Measurements from ENCODE around the gene CELF4.

Gene CELF4

DNA sequence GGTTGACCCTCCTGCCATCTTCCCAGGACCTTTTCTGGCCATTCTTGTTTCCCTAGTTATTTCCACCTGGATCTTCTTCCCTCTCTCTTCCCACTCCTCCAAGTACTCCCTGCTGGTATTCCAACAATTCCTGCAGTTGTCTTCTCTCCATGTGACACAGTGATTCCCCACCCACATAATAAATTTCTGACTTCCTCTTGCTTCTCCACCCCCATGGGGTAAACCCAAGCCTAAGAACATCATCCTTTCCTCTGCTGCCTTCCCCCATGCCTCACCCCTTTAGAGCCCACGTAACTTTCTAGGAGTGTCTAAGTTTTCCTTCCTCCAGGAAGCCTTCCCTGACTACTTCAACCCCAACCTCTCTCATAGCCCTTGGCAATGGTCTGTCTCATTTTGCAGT, 72.6 kb downstream of the CELF4 start:
- no peak for DNase-seq
- no peak for ATAC-seq

DNA sequence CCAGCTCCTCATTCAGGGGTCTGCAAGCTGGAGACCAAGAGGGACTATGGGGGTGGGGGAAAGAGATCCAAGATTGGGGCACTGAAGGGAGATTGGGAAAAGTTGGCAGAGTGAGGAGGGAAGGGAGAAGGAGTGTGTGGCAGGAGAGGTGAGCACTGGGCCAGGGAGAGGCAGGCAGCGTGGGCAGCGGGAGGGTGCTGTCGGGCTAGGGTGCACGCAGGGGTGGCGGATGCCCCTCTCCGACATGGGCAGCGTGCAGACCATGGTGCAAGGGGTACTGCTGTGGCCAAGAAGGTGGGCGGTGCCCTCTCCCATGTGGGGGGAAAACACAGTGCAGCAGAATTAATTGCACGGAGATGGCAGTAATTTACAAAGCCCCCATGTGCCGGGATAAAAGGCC, 74.1 kb downstream of the CELF4 start:
- ATAC-seq: no peak
- no peak for DNase-seq

DNA sequence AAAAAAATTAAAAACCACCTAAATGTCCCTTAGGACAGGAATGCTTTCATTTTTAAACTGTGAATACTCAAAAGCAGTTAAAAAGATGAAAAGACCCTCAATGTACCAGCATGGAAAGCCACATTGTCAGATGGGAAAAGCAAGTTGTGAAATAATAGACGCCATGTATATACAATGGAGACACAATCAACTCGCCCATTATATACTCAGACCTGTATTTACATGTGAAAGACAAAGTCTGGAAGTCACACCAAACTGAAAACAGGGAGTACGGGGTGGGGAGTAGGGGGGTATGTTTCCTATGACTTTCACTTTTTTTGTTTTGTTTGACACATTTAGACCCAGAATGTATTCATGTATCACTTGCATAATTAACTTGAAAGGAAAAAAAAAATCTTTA, 75.6 kb downstream of the CELF4 start:
- ATAC-seq (no peak), DNase-seq (no peak)

DNA sequence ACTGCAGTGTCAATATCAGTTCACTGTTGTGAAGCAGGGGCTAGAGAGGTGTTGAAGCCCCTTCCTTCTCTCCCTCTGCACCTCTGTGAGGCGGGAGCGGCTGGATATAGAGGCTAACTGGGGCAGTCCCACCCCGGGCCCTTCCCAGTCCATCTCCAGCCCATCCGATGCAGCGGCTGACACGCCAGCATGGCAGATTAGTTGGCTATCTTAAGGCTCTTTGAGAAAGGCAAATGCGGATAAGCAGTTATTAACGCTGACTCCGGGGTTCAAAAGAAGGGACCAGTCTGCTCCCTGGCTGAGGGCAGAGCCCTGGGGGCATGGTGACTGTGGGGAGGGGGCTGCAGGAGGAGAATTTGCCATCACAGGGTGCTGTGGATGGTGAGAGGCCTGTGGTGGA, 76.6 kb downstream of the CELF4 start:
- ATAC-seq: no peak
- no peak for DNase-seq

DNA sequence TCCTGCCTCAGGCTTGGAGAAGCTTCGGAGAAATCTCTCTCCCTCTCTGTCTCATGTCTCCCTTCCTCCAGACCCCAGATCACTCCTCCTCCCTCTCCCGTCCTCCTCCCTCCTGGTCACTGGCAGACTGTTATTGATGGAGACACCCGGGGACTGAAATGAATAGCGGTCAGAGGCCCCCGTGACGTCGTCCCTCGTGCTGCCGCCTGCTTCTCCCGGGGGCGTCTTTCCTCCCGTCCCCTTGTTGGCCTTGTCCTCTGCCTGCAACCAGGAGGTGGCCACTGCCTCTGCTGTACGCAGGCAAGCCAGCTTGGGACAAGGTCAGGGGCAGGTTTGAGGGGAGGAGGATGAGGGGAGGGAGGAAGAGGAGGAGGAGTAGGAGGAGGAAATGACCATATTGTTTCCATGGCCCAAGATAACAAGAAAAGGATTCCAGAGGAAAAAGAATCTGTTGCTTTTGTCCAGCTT, 78.2 kb downstream of the CELF4 start:
- DNase-seq (no peak), ATAC-seq (no peak)

DNA sequence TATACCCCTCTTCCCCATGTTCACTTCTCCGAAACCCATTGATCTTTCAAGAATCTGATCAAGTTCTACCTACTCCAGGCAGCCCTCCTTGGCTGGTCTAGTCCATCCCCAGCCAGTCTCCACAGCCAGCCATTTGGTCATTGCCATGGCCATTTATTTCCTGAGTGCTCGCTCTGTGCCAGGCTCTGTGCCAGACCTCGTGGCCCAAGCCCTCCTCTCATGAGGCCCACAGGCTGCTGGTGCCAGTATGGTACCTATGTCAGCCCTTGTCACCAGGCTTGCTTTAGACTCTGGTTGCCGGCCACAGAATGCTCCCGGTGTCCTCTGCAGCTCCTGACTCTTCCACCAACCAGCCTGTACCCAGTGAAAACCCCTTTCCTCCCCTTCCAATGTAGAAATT, 78.8 kb downstream of the CELF4 start:
- DNase-seq (no peak), ATAC-seq (no peak)

DNA sequence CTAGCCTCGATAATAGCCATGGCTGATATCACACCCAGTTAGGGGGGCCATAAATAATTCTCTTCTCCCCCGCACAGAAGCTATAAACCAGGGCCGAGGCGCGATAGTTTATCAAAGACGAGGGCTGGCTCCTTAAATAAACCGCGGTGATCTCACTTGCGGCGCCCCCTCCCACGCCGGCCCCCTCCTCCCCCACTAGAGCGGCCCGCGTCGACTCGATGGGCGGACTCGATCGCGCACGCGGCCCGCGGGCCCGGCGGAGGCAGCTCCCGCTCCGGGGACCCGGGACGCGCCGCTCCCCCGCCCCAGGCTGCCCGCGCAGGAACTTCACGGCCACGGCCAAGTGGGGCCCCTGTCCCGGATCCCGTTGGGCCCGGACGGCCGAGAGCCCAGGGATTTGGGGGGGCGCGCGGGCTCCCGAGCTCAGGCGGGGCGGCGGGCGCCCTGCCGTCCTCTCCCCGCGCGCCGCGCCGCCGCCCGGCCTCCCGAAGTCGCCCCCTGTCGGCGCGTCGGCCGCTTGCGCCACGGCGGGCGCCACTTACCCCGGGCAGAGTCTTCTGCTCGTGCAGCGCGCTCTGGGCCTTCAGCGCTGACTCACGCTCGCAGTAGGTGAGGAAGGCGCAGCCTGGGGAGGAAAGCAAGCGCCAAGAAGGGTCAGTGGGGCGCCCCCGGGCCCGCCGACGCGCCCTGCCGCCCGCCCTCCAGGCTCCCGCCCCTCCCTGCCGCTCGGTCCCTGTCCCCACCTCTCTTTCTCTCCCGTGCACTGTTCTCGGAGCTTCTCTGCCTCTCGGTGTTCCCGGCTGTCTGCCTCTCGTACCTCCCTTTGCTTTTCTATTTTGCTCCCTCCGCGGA, 80.4 kb downstream of the CELF4 start:
- DNase-seq: peak; percentile 26
- ATAC-seq: peak; percentile 78

DNA sequence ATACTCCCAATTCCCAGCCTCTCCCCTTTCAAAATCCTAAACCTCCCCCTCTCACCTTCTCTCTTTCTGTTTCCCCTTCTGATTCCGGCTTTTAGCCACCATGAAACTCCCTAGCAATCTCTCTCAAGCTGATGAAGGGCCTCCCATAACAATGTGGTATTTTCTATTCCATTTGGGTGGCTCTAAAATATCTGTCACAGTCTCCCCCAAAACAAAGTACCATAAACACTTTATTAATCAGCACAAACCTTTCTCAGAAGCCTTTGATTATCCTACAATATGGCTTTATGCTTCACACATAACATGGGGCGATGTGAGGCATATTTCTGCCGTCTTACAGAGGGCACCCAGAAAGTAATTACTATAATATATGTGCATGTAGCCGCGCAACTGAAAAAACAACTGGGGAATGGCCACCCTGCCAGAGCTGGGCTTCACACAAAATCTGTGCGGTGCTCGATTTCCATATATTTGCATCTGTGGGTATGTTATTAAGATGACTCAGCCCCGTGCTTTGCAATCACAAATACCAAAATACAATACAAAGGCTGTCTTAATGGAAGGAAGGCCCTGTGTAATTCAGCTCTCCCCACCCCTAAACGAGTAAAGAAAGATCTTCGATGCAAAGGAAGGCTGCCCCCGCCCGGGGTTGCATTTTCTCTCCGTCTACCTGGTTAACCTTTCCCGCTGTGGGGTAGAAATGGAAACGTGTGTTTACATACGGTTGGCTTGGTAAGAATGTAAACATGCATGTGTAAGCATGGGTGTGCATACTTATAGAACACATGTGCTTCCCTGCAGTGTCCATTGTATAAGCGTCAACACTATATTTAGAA, 81.4 kb downstream of the CELF4 start:
- no peak for ATAC-seq
- DNase-seq: no peak

DNA sequence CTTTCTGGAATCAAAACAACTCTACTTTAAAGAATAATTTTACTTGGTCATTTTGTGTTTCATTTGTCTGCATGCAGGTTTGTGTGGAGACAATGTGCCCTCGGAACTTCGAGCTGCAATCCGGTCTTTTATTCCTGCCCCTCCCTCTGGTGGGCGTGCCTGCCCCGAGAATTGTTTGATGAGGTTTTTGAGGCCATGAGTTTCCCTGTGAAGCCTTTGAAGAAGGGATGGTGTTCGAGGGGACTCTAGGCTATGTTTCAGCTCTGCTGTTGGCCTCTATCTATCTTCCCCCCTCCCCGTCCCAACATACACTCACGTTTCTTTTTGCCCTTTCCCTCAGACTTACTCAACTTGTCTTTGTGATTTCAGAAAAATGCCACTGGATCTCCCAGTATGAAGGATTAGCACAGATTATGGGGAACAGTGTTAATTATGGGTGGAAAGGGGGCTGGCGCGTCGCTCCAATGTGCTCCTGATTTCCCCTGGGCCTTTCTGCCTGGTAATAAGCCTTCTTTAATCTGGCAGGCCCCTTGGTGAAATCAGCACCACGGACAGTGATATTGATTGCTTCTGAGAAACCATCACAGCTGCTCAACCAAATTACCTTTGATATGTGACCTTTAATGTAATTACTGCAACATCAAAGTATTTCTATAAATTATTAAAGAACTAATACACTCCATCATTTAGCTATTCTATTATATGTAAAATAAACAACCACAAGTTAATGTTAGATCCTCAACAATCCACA, 82.2 kb downstream of the CELF4 start:
- DNase-seq: peak; percentile 7

DNA sequence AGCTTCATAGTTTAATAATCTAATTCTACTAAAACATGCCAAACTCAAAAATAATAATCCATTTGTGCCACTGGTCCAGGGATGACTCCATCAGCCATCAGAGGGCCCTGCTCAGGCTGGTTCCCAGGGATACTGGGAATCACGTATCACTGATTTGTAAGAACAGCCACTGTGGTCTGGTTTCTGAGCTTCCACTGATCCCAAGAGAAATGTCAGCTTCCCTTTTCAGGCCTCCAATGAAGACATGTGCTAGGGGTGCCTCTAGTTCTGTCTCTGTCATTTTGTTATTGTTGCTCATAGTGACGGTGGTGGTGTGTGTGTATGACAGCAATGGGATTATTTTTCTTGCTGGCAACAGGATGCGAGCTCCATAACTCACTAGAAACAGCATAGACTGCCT, 83.2 kb downstream of the CELF4 start:
- ATAC-seq (no peak), DNase-seq (no peak)

More for the DNA sequence above, 82.2 kb downstream of the CELF4 start:
- ATAC-seq: no peak

DNA sequence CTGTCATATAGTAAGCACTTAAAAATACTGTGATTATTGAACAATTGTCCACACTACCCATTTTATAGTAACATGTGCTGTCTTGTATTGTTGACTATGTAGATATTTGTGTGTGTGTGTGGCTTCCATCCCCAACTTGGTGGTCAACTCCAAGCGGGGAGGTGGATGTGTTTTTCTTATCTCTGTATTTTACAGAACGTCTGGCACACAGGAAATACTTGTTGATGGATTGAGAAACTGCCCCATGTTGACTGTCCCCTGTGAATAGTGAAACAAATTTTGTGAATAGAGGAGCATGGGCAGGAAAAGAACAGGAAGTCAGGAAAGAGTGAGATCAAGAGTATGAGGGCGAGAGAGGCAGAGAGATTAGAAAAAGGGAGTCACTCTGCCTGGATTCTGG, 83.6 kb downstream of the CELF4 start:
- DNase-seq: no peak
- no peak for ATAC-seq

DNA sequence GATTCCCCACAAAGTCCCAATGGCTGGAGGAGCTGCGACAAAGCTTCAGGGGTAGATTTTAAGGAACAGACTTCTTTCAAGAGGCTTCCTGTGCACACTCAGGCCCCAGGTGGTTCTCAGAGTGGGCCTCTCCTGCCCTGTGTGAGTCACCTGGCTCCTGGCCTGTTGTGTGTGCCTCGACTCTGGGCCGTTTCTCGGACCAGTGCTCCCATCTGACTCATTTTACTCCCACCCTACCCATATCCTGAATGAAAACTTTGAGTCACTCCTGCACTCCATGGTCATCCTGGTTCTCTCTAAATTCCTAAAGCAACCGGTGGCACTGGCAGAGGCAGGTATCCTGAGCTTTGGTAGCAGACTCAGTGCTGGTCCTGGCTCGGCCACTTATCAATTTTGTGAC, 84.1 kb downstream of the CELF4 start:
- DNase-seq: no peak
- no peak for ATAC-seq

DNA sequence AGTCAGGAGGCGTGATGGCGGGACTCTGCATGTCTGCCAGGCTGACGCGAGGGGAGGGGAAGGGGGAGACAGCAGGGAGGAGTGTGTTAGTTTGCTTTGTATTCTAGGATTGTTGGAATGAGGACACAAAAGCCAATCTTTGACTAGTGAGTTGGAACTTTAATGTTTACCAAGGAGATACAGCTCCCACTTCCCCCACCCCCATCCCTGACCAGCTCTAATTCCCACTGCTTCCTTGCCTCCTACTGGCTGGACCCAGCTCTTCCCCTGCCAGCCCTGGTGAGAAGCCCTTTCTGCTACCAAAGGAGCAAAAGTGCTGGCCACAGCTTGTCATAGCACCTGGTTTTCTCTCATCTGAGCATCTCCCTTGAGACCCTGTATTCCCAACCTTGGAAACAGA, 84.5 kb downstream of the CELF4 start:
- ATAC-seq: no peak
- no peak for DNase-seq

DNA sequence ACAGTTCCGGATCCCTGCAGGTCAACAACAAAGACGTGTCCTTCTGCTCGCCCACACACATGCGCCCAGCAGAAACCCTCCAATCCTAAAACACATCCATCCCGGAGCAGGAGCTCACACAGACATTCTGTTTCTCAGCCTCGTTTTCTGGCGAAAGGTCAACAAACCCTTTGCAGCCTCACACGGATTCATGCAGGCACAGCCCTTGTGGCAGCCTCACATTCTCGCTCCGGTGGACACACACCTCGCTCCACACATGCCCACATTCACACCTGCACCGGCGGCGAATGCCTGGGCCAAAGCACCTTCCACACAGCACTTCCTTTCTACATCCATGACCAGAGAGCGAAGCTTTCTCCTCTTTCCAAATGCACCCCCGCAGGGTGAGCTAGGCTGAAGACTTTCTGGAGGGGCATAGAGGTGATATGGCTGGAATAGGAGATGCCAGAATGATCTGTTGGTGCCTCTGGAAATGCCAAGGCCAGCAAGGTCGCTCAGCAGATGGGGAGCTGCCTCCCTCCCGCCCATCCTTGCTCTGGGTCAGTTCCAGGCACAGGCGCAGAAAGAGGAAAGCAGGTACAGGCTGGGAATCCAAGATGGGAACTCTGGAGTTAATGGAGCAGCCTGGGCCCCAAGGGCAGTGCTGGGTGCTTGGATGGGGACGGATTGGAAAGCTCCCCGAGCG, 88.8 kb downstream of the CELF4 start:
- DNase-seq: no peak
- ATAC-seq: no peak

DNA sequence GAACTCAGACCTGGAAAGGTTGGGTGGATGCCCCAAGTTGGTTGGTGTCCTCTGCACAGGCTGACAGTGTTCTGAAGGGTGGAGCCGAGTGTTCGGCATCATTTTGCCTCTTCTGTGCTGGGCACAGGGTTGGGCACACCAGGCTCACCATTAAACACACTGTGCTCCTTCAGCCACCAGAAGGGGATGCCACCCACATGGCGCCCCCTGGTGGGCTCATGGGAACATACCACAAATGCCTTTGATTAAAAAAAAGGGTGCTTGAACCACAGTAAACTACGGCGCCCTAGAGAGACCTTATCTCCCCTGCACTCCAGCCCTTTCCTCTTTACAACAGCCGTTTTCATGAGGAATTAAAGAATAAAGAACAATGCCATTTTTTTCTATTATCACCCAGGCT, 89.4 kb downstream of the CELF4 start:
- DNase-seq: peak; percentile 25
- ATAC-seq: no peak

DNA sequence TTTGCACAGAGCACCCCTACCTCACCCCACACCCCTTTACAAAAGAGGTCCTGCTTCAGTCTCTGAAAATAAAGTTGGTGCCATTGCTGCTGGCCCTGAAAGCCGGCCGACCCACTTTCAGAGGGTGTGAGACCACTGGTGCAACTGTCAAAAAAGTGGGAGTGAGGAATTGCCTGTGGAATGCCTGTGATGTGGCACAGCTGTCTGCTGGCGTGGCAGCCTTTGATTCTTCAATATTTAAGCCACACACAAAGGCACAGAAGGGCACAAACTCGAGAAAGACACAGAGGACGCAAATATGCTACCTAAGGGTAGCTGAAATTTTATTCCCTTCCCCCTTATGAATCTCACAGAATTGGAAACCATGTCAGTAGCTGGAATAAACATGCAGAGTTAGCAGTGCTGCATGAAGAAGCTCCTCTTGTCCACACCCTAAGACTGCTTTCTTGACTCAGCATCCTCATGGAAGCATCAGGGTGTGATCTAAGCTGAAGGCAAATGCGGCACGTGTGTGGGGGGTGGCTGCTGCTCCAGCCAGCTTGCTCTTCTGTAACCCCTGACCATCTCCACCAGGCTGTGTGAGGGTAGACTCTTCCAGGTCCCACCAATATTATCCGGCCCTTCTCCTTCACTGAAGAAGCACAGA, 92.3 kb downstream of the CELF4 start:
- ATAC-seq (no peak), DNase-seq (no peak)

DNA sequence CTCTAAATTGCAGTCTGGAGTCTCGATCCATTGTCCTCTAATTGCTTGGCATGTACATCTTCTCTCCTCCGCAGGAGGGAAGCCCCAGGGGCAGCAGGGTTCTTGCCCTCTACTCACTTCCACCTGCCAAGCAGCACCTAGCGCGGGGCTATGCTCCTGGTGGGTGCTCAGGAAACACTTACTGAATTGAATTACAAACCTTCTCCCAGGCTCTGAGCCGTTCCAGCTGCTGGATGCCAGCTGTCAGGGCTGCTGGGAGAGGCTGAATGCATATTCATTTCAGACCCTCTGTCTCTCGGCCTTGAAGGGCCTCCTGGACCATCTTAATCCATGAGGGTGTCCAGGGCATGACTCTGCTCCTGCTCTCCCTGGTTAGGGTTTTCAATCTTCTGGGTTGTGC, 94.0 kb downstream of the CELF4 start:
- no peak for ATAC-seq
- DNase-seq: no peak

DNA sequence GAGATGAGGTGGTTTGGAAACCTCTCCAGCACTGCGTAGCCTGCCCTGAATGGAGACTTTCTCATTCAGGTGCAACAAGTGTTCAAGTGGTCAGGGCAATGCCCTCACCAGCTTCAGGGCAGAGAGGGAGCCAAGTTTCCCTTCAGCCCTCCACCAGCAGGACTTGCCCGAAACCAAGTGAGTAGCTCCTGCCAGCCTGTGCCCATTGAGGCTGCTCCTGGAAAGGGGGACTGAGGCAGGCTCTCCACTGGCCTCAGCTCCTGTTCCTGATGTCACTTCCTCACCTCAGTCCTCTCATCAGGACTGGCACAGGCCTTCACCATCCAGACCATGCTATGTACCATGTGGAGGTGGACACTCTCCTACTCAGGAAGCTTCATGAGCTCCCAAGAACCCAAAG, 94.6 kb downstream of the CELF4 start:
- DNase-seq: no peak
- ATAC-seq: no peak

DNA sequence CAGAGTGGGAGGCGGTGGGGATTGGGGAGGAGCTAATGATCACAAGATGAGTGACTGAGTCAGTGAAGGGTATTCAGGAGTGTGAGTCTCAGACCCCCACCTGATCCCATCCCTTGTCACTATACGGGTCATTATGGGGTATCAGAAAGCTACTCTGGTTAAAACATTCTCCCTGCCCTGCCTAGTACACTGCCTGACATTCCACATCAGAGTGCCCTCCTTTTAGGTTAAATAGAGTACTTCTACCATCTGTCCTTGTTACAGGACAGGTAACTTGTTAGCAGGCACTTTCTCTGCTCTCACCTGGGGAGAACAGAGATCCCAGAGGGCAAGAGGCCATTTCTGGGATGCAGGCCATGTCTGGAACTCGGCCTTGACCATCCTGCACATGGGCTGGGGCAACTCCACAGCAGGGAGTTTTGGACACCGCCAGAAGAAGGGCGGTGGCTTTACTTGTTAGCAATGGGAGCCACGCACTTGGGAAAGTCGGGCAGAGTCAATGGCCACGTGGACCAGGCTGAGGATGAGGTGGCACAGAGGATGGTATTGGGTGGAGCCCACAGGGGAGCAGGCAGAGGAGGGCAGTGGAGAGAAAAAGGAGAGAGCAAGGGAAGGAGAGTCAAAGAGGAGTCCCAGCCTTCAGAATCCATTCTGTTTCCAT, 98.5 kb downstream of the CELF4 start:
- DNase-seq (no peak), ATAC-seq (no peak)

DNA sequence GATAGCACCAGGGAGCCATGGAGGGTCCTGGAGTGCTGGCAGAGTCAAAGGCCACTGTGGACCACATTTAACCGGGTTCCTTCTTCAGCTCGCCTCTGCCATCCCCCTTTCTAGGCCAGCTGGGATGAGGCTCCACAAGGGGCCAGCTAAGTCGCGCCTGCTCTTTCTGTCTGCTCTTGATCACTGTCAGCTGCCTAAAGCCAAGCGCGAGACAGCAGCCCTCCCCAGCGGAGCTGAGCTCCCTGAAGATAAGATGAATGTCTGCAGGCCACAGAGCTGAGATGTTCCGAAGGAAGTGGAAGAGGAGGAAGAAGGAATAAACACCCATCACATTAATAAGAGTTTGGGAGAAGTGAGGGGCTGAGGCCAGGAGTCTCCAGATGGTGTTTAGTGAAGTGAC, 99.6 kb downstream of the CELF4 start:
- no peak for ATAC-seq
- DNase-seq: no peak

DNA sequence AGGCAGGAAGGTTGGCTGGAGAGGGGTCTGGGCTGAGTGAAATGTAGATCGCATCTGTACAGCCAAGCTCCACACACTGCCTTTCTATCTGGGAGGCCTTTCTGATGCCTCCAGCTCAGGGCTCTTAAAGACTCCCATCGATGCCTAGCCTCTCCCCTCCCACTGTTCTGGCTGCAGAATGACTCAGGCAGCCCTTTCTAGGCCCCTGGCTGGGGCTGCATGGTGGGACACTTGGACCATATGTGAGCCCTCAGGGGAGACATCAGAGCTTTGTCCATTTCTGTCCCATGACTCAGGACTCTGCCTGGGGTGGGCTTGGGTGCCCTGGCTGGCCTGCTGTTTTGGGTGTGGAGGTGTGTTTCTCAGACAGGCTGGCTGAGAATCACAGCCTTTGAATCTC, 101.3 kb downstream of the CELF4 start:
- DNase-seq (no peak), ATAC-seq (no peak)
